Measurements from ENCODE around the gene CFHR5. TPM values are rescaled to one million over a fixed set of nuclear protein-coding genes. Genes with fewer than 3 reads are reported as not detected.

The CFHR5 gene
- total and polyA plus RNA-seq, 4 donors = 3.4 to 110 (median 49.1) TPM

DNA sequence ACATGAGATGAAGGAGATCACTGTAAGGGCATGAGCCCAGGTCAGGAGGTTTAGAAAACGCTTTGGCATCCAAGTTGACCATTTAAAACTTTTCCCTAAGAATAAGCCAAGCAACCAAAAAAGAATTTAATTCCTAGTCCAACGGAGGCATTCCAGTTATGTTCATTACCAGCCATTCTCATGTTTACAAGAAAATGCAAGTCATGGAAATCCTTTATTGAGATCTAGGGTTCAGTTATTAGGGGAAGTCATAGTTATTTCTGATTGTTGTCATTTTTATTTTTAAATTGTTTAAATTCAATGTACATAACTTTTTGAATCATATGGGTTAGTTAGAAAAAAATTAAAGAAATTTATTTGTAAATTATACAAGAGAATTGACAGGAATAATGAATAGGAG lies 24.5 kb downstream of the CFHR5 start:
- no peak overlapping the region for H3K9ac ChIP-seq (ENCODE audit: low read depth in 1 of 2, low read length in 2 of 2)
- no peaks in the 10 kb centered on the region for H3K9me3 ChIP-seq (ENCODE audit: control insufficient read depth in 4 of 4, low read length in 3 of 4)
- H3K4me1 ChIP-seq (ENCODE audit: control insufficient read depth in 4 of 4, insufficient read depth in 4 of 4, low read length in 3 of 4) = no peaks in the 10 kb centered on the region
- no peaks in the 10 kb centered on the region for H3K27me3 ChIP-seq (ENCODE audit: control insufficient read depth in 4 of 4, insufficient read depth in 4 of 4, low read length in 3 of 4)
- no peak overlapping the region for H3K4me3 ChIP-seq (ENCODE audit: low read depth in 1 of 3, low read length in 3 of 3)
- peaks cover 2 to 17% (median 8%) of the 10 kb centered on the region in 4 donors for H3K36me3 ChIP-seq (ENCODE audit: control insufficient read depth in 4 of 4, insufficient read depth in 3 of 4, low read depth in 1 of 4, low read length in 3 of 4)
- TF ChIP-seq, protein P1, sequence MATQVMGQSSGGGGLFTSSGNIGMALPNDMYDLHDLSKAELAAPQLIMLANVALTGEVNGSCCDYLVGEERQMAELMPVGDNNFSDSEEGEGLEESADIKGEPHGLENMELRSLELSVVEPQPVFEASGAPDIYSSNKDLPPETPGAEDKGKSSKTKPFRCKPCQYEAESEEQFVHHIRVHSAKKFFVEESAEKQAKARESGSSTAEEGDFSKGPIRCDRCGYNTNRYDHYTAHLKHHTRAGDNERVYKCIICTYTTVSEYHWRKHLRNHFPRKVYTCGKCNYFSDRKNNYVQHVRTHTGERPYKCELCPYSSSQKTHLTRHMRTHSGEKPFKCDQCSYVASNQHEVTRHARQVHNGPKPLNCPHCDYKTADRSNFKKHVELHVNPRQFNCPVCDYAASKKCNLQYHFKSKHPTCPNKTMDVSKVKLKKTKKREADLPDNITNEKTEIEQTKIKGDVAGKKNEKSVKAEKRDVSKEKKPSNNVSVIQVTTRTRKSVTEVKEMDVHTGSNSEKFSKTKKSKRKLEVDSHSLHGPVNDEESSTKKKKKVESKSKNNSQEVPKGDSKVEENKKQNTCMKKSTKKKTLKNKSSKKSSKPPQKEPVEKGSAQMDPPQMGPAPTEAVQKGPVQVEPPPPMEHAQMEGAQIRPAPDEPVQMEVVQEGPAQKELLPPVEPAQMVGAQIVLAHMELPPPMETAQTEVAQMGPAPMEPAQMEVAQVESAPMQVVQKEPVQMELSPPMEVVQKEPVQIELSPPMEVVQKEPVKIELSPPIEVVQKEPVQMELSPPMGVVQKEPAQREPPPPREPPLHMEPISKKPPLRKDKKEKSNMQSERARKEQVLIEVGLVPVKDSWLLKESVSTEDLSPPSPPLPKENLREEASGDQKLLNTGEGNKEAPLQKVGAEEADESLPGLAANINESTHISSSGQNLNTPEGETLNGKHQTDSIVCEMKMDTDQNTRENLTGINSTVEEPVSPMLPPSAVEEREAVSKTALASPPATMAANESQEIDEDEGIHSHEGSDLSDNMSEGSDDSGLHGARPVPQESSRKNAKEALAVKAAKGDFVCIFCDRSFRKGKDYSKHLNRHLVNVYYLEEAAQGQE (IDR thresholded peaks at IDR 0.05) = no peak
- no peak for TF ChIP-seq JUND (IDR thresholded peaks at IDR 0.05)
- TF ChIP-seq FOXA2 (IDR thresholded peaks at IDR 0.05) = no peak
- no peak for TF ChIP-seq SP1 (IDR thresholded peaks at IDR 0.05)
- TF ChIP-seq, protein P2, sequence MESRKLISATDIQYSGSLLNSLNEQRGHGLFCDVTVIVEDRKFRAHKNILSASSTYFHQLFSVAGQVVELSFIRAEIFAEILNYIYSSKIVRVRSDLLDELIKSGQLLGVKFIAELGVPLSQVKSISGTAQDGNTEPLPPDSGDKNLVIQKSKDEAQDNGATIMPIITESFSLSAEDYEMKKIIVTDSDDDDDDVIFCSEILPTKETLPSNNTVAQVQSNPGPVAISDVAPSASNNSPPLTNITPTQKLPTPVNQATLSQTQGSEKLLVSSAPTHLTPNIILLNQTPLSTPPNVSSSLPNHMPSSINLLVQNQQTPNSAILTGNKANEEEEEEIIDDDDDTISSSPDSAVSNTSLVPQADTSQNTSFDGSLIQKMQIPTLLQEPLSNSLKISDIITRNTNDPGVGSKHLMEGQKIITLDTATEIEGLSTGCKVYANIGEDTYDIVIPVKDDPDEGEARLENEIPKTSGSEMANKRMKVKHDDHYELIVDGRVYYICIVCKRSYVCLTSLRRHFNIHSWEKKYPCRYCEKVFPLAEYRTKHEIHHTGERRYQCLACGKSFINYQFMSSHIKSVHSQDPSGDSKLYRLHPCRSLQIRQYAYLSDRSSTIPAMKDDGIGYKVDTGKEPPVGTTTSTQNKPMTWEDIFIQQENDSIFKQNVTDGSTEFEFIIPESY (IDR thresholded peaks at IDR 0.05) = no peak
- no peak for TF ChIP-seq RXRA (IDR thresholded peaks at IDR 0.05)
- no peak for TF ChIP-seq YY1 (IDR thresholded peaks at IDR 0.05)
- no peak for TF ChIP-seq GABPA (IDR thresholded peaks at IDR 0.05 in 1 of 2, conservative IDR thresholded peaks at IDR 0.05 in 1 of 2)
- TF ChIP-seq, protein P3, sequence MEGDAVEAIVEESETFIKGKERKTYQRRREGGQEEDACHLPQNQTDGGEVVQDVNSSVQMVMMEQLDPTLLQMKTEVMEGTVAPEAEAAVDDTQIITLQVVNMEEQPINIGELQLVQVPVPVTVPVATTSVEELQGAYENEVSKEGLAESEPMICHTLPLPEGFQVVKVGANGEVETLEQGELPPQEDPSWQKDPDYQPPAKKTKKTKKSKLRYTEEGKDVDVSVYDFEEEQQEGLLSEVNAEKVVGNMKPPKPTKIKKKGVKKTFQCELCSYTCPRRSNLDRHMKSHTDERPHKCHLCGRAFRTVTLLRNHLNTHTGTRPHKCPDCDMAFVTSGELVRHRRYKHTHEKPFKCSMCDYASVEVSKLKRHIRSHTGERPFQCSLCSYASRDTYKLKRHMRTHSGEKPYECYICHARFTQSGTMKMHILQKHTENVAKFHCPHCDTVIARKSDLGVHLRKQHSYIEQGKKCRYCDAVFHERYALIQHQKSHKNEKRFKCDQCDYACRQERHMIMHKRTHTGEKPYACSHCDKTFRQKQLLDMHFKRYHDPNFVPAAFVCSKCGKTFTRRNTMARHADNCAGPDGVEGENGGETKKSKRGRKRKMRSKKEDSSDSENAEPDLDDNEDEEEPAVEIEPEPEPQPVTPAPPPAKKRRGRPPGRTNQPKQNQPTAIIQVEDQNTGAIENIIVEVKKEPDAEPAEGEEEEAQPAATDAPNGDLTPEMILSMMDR (IDR thresholded peaks at IDR 0.05; ENCODE audit: low read depth, low read length, missing input control) = no peak
- TF ChIP-seq, protein P4, sequence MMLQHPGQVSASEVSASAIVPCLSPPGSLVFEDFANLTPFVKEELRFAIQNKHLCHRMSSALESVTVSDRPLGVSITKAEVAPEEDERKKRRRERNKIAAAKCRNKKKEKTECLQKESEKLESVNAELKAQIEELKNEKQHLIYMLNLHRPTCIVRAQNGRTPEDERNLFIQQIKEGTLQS (IDR thresholded peaks at IDR 0.05) = no peak
- no peak for TF ChIP-seq HNF4G (IDR thresholded peaks at IDR 0.05)
- TF ChIP-seq HNF4A (conservative IDR thresholded peaks at IDR 0.05) = no peak
- no peak for TF ChIP-seq TAF1 (conservative IDR thresholded peaks at IDR 0.05)
- TF ChIP-seq FOXA1 (IDR thresholded peaks at IDR 0.05) = no peak
- no peak for TF ChIP-seq EGR1 (IDR thresholded peaks at IDR 0.05; ENCODE audit: low read depth in 2 of 2)
- TF ChIP-seq NR2F2 (IDR thresholded peaks at IDR 0.05) = no peak
- TF ChIP-seq, protein P5, sequence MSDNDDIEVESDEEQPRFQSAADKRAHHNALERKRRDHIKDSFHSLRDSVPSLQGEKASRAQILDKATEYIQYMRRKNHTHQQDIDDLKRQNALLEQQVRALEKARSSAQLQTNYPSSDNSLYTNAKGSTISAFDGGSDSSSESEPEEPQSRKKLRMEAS (IDR thresholded peaks at IDR 0.05) = no peak
- TF ChIP-seq RAD21 (IDR thresholded peaks at IDR 0.05) = no peak
- H3K27ac ChIP-seq (ENCODE audit: low read depth in 1 of 2, low read length in 2 of 2) = no peak overlapping the region
- WGBS = 96% methylated on average over 2 of the region's 2 CpGs
- no peak for DNase-seq (ENCODE audit: low spot score)
